ENCODE data around the gene NLRP6. TPM values are rescaled to one million over a fixed set of nuclear protein-coding genes. Genes with fewer than 3 reads are reported as not detected.

The NLRP6 gene
- polyA plus RNA-seq, 2 of the 4 experiments (the other 2 are of a cell fraction): 0.03 TPM; not detected in 1

GRCh38 chr11:240315-240714 is 37.9 kb upstream of the NLRP6 start:
- DNase-seq (ENCODE audit: low read depth in 1 of 2, low spot score in 1 of 2): no peak
- no peak for ATAC-seq
- Histone ChIP-seq H3K9me3 (no peaks in the 10 kb centered on the region), H3K4me2 (no peak overlapping the region), H3K4me3 (no peak overlapping the region), H3K27ac (no peak overlapping the region), H3K4me1 (peaks cover 11% of the 10 kb centered on the region; the same call in 2 of the 3 replicates)
- ChIA-PET POLR2A (no interaction called here), CTCF (interaction anchor here (4.8 kb wide), 1 partner anchor 11 kb away, joined by 40 read pairs; no protein-coding TSS in a partner anchor)
- TF ChIP-seq FOXS1 (CRISPR knock-in tag; IDR thresholded peaks at IDR 0.05) (no peak), TP53 (CRISPR knock-in tag; IDR thresholded peaks at IDR 0.05) (no peak), BCL3 (IDR thresholded peaks at IDR 0.05) (no peak), MAX (IDR thresholded peaks at IDR 0.05) (no peak), ELK1 (IDR thresholded peaks at IDR 0.05; ENCODE audit: low read depth, low read length) (no peak)
- WGBS (ENCODE audit: missing lambda C conversion rate): 61% methylated on average over 1 of the region's 1 CpG
- no peak for FAIRE-seq

GRCh38 chr11:241634-242033 is 36.6 kb upstream of the NLRP6 start:
- FAIRE-seq (no peak), DNase-seq (ENCODE audit: low read depth in 1 of 2, low spot score in 1 of 2) (no peak), ATAC-seq (no peak)
- H3K4me1 ChIP-seq: peaks cover 10% of the 10 kb centered on the region; the same call in 2 of the 3 replicates
- no peak overlapping the region for H3K4me2 ChIP-seq
- no peaks in the 10 kb centered on the region for H3K9me3 ChIP-seq
- ChIA-PET CTCF (interaction anchor here (4.8 kb wide), 1 partner anchor 10 kb away, joined by 40 read pairs; no protein-coding TSS in a partner anchor), POLR2A (no interaction called here)
- TF ChIP-seq ESRRA (IDR thresholded peaks at IDR 0.05; ENCODE audit: borderline replicate concordance, low read length): no peak
- no peak for TF ChIP-seq NFE2L2 (conservative IDR thresholded peaks at IDR 0.05; ENCODE audit: low read length)
- no peak for TF ChIP-seq GATA3 (IDR thresholded peaks at IDR 0.05; ENCODE audit: borderline replicate concordance)
- TF ChIP-seq EHF (CRISPR knock-in tag; IDR thresholded peaks at IDR 0.05): no peak
- no peak for TF ChIP-seq RCOR1 (IDR thresholded peaks at IDR 0.05; ENCODE audit: low read depth, low read length)
- no peak for TF ChIP-seq CHD4 (IDR thresholded peaks at IDR 0.05; ENCODE audit: borderline replicate concordance)
- no peak for TF ChIP-seq HOXA7 (CRISPR knock-in tag; IDR thresholded peaks at IDR 0.05)
- no peak for TF ChIP-seq MAFK (IDR thresholded peaks at IDR 0.05; ENCODE audit: partially characterized antibody)
- no peak for TF ChIP-seq FOXS1 (CRISPR knock-in tag; IDR thresholded peaks at IDR 0.05)
- TF ChIP-seq CBX2 (IDR thresholded peaks at IDR 0.05; ENCODE audit: borderline replicate concordance, low read depth): no peak
- no peak for TF ChIP-seq NR3C1 (IDR thresholded peaks at IDR 0.05)
- no peak for TF ChIP-seq HOXB13 (CRISPR knock-in tag; IDR thresholded peaks at IDR 0.05; ENCODE audit: low read depth)
- no peak for TF ChIP-seq E2F6 (IDR thresholded peaks at IDR 0.05; ENCODE audit: borderline replicate concordance, low read depth)
- no peak for TF ChIP-seq BHLHE40 (IDR thresholded peaks at IDR 0.05; ENCODE audit: low read depth, low read length)
- no peak for TF ChIP-seq KDM5A (IDR thresholded peaks at IDR 0.05)
- TF ChIP-seq POLR2AphosphoS2 (conservative IDR thresholded peaks at IDR 0.05; ENCODE audit: low read length): no peak
- TF ChIP-seq HDAC2 (IDR thresholded peaks at IDR 0.05): no peak
- TF ChIP-seq FOSB (CRISPR knock-in tag; IDR thresholded peaks at IDR 0.05): no peak
- no peak overlapping the region for H3K4me3 ChIP-seq
- 93% methylated on average over 5 of the region's 5 CpGs for WGBS (ENCODE audit: missing lambda C conversion rate)
- no peak overlapping the region for H3K27ac ChIP-seq

GRCh38 chr11:244376-244775 is 33.8 kb upstream of the NLRP6 start:
- no peak overlapping the region for H3K27ac ChIP-seq
- ATAC-seq (no peak), FAIRE-seq (no peak), DNase-seq (ENCODE audit: low read depth in 1 of 2, low spot score in 1 of 2) (no peak)
- no peaks in the 10 kb centered on the region for H3K9me3 ChIP-seq
- no peak for TF ChIP-seq PBX3 (IDR thresholded peaks at IDR 0.05)
- TF ChIP-seq MYC (IDR thresholded peaks at IDR 0.05; ENCODE audit: borderline replicate concordance, low read length): no peak
- no peak for TF ChIP-seq MAFK (IDR thresholded peaks at IDR 0.05; ENCODE audit: partially characterized antibody)
- no peak for TF ChIP-seq EHF (CRISPR knock-in tag; IDR thresholded peaks at IDR 0.05)
- TF ChIP-seq CTCF (IDR thresholded peaks at IDR 0.05): no peak
- no peak for TF ChIP-seq MAX (IDR thresholded peaks at IDR 0.05)
- TF ChIP-seq KDM5A (IDR thresholded peaks at IDR 0.05): no peak
- TF ChIP-seq ELK1 (IDR thresholded peaks at IDR 0.05; ENCODE audit: low read depth, low read length): no peak
- TF ChIP-seq CHD4 (IDR thresholded peaks at IDR 0.05; ENCODE audit: borderline replicate concordance): no peak
- H3K4me3 ChIP-seq: no peak overlapping the region
- H3K4me1 ChIP-seq: no peaks in the 10 kb centered on the region
- no peak overlapping the region for H3K4me2 ChIP-seq
- ChIA-PET POLR2A (no interaction called here), CTCF (no interaction called here)
- WGBS (ENCODE audit: missing lambda C conversion rate): 94% methylated on average over 2 of the region's 2 CpGs

Measured in A549 (cell line).